Measurements from ENCODE around the gene SMARCA4.

The SMARCA4 gene
- 145 to 149 reads per million in 2 donors for total RNA-seq

- DNase-seq: peak; percentile 100
These were observed at the start of gene SMARCA4 for GRCh38 chr19:10960314-10961072. Gene SMARCA4 (plus strand): TSS chr19:10961030. CDS start chr19:10984152, 23,122 bp downstream.

- DNase-seq: no peak
These were observed 49.1 kb upstream of the SMARCA4 start for GRCh38 chr19:10911579-10912363.

GRCh38 chr19:10912619-10913018 is 48.2 kb upstream of the SMARCA4 start:
- no peak for DNase-seq

DNA sequence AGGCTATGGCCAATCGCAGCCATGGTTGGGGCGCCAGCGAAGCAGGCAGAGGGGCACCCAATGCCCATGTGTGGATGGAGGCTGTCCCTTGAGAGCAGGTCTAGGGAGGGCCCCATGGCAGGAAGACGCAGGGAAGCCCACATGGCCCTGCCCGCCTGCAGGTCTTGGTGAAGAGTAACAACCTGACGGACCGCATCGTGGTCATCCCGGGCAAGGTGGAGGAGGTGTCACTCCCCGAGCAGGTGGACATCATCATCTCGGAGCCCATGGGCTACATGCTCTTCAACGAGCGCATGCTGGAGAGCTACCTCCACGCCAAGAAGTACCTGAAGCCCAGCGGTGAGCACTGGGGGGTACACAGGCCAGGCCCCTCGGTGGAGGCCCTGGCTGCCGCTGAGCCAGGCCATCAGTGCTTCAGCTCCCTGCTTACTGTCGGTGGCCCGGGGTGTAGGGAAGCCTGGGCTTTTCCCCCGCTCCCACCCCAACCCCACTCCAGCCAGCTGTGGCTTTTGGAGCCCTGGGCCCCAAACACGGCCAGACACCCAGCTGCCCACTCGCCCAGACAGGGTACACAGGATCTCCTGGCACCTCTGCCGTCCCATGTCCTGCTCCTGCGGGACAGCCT is 47.0 kb upstream of the SMARCA4 start:
- no peak for DNase-seq

DNA sequence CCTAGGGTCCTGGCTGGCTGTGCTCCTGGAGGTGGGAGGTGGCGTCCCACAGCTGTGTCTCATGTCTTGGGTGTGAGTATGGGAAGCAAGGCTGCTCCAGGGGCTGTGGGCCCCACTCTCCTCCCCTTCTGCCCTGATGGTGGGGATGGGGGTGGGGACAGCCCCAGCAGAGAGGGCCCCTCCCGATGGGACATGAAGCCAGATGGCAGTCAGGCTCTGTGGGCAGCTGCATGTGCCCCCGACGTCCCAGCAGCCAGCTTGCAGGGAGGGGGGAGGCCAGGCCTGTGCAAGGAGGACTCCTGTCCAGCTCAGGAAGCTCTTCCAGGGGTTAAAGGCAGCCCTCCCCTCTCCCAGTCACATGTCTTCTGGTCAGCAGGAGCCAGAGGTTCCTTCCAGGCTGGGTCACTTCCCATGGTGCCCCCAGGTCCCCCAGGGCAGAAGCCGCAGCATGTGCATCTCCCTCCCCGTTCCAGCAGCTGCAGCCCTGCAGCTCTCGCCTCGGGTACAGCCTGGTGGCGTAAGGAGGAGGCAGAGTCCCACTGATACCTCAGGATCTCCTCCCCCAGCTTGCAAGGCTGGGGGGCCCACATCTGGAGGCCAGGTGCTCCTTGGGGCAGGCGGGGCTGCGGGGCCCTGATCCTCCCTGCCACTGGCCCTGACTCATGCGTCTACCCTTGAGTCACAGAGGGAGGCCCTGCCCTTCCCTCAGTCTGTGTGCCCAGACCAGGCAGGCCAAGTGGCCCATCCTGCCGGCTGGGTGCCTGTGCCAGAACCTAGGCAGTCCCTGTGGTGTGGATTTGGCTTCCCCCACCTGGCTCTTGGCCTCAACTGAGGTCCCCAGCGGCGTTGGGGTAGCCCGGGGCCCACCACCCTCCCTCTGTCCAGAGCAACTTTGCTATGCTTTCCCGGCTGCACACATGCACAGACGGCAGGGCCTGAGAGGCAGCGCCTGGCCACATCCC is 45.4 kb upstream of the SMARCA4 start:
- no peak for DNase-seq

- no peak for DNase-seq
These were observed 44.2 kb upstream of the SMARCA4 start for GRCh38 chr19:10916602-10917001.

GRCh38 chr19:10918359-10918758 is 42.5 kb upstream of the SMARCA4 start:
- no peak for DNase-seq

- DNase-seq: no peak
These were observed 41.2 kb upstream of the SMARCA4 start for GRCh38 chr19:10919352-10920287.

- no peak for DNase-seq
These were observed 40.6 kb upstream of the SMARCA4 start for GRCh38 chr19:10920288-10920655.

DNA sequence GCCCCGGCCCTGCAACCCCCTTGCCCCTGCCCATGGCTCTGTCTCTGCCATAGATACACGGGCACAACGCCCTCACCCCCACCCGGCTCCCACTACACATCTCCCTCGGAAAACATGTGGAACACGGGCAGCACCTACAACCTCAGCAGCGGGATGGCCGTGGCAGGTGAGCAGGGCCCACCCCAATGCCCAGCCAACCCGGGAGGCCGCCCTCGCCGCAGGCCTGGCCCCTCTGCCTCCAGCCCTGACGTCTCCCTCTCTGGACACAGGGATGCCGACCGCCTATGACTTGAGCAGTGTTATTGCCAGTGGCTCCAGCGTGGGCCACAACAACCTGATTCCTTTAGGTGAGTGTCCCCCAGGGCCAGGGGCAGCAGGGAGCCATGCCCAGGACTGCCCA is 40.0 kb upstream of the SMARCA4 start:
- no peak for DNase-seq

DNA sequence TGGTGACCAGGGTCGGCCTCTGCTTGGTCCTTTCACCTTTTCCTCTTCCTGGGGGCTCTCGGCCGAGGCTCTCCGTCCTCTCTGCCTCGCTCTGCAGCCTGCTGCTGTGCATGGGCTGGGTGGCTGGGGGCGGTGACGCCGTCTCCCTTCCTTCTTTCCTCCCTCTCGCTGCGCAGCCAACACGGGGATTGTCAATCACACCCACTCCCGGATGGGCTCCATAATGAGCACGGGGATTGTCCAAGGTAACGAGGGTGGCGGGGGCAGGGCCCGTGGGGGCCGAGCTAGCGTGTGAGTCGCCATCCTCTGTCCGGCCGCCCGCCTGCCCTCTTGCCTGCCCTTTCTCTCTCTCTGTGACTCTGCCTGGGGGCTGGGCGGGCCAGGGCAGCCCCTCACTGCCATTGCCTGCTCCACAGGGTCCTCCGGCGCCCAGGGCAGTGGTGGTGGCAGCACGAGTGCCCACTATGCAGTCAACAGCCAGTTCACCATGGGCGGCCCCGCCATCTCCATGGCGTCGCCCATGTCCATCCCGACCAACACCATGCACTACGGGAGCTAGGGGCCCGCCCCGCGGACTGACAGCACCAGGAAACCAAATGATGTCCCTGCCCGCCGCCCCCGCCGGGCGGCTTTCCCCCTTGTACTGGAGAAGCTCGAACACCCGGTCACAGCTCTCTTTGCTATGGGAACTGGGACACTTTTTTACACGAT is 39.5 kb upstream of the SMARCA4 start:
- DNase-seq: no peak

DNA sequence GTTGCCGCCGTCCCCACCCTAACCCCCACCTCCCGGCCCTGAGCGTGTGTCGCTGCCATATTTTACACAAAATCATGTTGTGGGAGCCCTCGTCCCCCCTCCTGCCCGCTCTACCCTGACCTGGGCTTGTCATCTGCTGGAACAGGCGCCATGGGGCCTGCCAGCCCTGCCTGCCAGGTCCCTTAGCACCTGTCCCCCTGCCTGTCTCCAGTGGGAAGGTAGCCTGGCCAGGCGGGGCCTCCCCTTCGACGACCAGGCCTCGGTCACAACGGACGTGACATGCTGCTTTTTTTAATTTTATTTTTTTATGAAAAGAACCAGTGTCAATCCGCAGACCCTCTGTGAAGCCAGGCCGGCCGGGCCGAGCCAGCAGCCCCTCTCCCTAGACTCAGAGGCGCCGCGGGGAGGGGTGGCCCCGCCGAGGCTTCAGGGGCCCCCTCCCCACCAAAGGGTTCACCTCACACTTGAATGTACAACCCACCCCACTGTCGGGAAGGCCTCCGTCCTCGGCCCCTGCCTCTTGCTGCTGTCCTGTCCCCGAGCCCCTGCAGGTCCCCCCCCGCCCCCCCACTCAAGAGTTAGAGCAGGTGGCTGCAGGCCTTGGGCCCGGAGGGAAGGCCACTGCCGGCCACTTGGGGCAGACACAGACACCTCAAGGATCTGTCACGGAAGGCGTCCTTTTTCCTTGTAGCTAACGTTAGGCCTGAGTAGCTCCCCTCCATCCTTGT is 38.8 kb upstream of the SMARCA4 start:
- DNase-seq: no peak

GRCh38 chr19:10922638-10923014 is 38.2 kb upstream of the SMARCA4 start:
- no peak for DNase-seq

DNA sequence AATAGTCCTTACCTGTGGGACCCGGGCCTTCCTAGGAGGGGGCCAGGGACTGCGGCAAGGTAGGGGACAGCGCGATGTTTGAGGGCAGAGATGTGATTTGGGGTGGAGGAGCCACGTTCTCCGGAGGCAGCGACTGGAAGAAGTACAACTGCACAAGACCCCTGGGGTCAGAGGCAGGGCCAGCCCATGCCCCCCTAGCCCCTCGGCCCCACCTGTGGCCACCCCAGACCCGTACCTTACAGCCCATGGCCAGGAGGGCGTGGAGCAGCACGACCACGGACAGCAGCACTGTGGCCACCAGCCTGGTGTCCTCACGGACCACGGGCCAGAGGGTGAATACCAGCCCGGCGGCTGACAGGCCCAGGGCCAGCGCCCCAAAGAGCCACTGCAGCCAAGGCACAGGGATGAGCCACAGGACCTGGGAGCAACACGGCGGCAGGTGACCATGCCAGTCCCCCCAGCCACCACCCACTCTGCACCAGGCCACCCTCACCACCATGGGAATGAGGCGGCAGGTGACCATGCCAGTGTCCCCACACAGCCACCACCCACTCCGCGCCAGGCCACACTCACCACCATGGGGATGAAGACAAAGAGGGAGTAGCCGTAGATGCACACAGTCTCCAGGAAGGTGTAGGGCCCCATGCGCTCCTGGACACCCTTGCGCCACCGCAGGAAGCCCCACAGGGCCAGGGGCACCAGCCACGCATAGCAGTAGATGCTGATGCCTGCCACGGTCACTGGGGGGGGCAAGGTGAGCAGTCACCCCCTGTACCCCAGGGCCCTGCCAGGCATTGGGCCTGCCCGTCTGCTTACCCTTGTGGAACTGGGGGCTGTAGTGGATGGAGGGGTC is 37.3 kb upstream of the SMARCA4 start:
- DNase-seq: no peak

- DNase-seq: no peak
These were observed 36.2 kb upstream of the SMARCA4 start for GRCh38 chr19:10924597-10924996.

GRCh38 chr19:10927730-10928562 is 32.9 kb upstream of the SMARCA4 start:
- no peak for DNase-seq

DNA sequence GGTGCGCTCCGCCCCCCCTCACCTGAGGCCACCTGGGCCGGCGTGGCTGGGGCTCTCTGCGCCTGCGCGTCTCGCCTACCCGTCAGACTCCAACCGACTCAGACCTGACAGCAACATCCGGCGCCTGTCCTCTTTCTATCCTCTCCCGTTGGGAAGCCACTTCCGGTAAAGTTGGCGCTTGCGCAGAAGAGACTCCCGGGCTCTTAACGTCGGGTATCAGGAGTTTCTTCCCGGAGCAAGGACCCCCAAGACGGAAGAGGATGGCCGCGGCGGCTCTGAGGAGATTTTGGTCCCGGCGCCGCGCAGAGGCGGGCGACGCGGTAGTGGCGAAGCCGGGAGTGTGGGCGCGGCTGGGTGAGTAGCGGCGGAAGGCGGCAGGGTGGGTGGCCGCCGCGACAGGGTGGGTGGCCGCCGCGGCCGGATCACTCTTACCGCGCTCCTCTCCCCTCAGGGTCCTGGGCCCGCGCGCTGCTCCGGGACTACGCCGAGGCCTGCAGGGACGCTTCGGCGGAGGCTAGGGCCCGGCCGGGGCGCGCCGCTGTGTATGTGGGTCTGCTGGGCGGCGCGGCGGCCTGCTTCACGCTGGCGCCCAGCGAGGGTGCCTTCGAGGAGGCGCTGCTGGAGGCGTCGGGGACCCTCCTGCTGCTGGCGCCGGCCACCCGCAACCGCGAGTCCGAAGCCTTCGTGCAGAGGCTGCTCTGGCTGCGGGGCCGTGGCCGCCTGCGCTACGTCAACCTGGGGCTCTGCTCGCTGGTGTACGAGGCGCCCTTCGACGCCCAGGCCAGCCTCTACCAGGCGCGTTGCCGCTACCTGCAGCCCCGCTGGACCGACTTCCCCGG is 32.0 kb upstream of the SMARCA4 start, which contains the start of the genes TIMM29 and YIPF2:
Gene TIMM29, plus strand, starts transcription at position 249 of the 839 bp plus-strand sequence. Its CDS starts 12 bp downstream, at position 261.
Gene YIPF2, minus strand, starts transcription at position 77 of the 839 bp plus-strand sequence. CDS start 229 bp downstream, outside the sequence.
- peak; percentile 68 for DNase-seq

All from activated gamma-delta T cell (primary cell).